OCI-LY7 (cell line): ENCODE data around the gene AKAP5. TPM values are rescaled to one million over a fixed set of nuclear protein-coding genes. Genes with fewer than 3 reads are reported as not detected.

Source experiments
- BruUV-seq: library from RNA; stranded (reverse); fragments of 400-500 nt; replicated peaks from 2 replicates; lab custom pipeline; 2021; lab: Mats Ljungman, UMichigan
- CTCF ChIA-PET: fragments of 300-600 bp; sonication (Branson Sonifier 250); formaldehyde crosslinking; loops from one replicate; lab custom pipeline; 2022; ENCODE audit warnings: antibody characterized with exemption; ENCODE audit not compliant: unreplicated experiment; lab: Charles Lee
- POLR2A ChIA-PET: fragments of 300-600 bp; sonication (Branson Sonifier 250); formaldehyde crosslinking; loops from one replicate; lab custom pipeline; 2022; ENCODE audit warnings: antibody characterized with exemption; lab: Charles Lee
- DNase-seq: peaks from one replicate; pipeline ENCODE4 v3.0.0-alpha.2; 2015; ENCODE audit warnings: low spot score
- H2AFZ ChIP-seq: fragments of 200-600 bp; sonication (generic), shearing (Covaris generic); 2 replicates; pipeline ENCODE4 v1.6.1; 2014; ENCODE audit warnings: mild to moderate bottlenecking, antibody characterized with exemption, low read length, moderate library complexity
- H3K27ac ChIP-seq: fragments of 200-600 bp; sonication (generic); 2 replicates; pipeline ENCODE4 v1.5.1; 2014; ENCODE audit warnings: mixed run types, low read depth, mild to moderate bottlenecking, moderate library complexity, low read length, inconsistent platforms; ENCODE audit not compliant: poor library complexity, severe bottlenecking
- H3K36me3 ChIP-seq: fragments of 200-600 bp; sonication (generic); 2 replicates; pipeline ENCODE4 v1.6.1; 2014; ENCODE audit warnings: mild to moderate bottlenecking, antibody characterized with exemption, low read length, moderate library complexity, mixed read lengths; ENCODE audit not compliant: insufficient read depth
- H3K4me1 ChIP-seq: fragments of 200-600 bp; sonication (generic); 2 replicates; pipeline ENCODE4 v1.5.1; 2014; ENCODE audit warnings: mild to moderate bottlenecking, low read length; ENCODE audit not compliant: insufficient read depth, poor library complexity, severe bottlenecking
- H3K4me2 ChIP-seq: fragments of 200-600 bp; sonication (generic); 2 replicates; pipeline ENCODE4 v1.6.1; 2014; ENCODE audit warnings: mild to moderate bottlenecking, low read length
- H3K4me3 ChIP-seq: fragments of 200-600 bp; sonication (generic); 2 replicates; pipeline ENCODE4 v1.5.1; 2014; ENCODE audit warnings: mild to moderate bottlenecking, low read depth, low read length; ENCODE audit not compliant: poor library complexity, severe bottlenecking
- H3K79me2 ChIP-seq: fragments of 200-600 bp; sonication (generic); 2 replicates; pipeline ENCODE4 v1.6.1; 2016; ENCODE audit warnings: low read depth, mild to moderate bottlenecking, low read length, moderate library complexity, mixed read lengths; ENCODE audit not compliant: insufficient read depth
- H3K9me2 ChIP-seq: fragments of 200-600 bp; sonication (generic); 2 replicates; pipeline ENCODE4 v1.6.1; 2016; ENCODE audit warnings: mild to moderate bottlenecking, low read length, mixed read lengths; ENCODE audit not compliant: insufficient read depth
- H3K9me3 ChIP-seq: fragments of 200-600 bp; sonication (generic); 2 replicates; pipeline ENCODE4 v1.6.1; 2014; ENCODE audit warnings: mild to moderate bottlenecking, mixed run types, low read length, mixed read lengths
- H4K20me1 ChIP-seq: fragments of 200-600 bp; sonication (generic); 2 replicates; pipeline ENCODE4 v1.6.1; 2014; ENCODE audit warnings: mild to moderate bottlenecking, antibody characterized with exemption, low read length, moderate library complexity, mixed read lengths; ENCODE audit not compliant: insufficient read depth
- EZH2phosphoT487 ChIP-seq: fragments of 200-600 bp; sonication (generic); IDR thresholded peaks from 2 replicates; pipeline ENCODE4 v1.6.1; 2018; ENCODE audit warnings: low read depth, borderline replicate concordance, mild to moderate bottlenecking, mixed run types, antibody characterized with exemption, low read length, moderate library complexity, mixed read lengths
- intact Hi-C: fragments of 100-400 bp; cut with micrococcal nuclease; formaldehyde crosslinking; loops from one replicate; pipeline ENCODE4 v1.10.0; 2022; ENCODE audit not compliant: unreplicated experiment
- total RNA-seq, 2 experiments: library from RNA; depleted of rRNA in 1 of 2; stranded (reverse); fragments of >200 nt in 1 of 2; shearing (Covaris generic) in 1 of 2; gene quantifications; 2 replicates each; pipeline ENCODE4 v1.2.3, GENCODE V29; 2014 to 2022
- TF ChIP-seq, protein P1 (sequence below): fragments of 200-600 bp; sonication (generic); conservative IDR thresholded peaks from 2 replicates; pipeline ENCODE4 v1.5.1; 2014; ENCODE audit warnings: mild to moderate bottlenecking, antibody characterized with exemption, low read length, moderate library complexity, mixed read lengths

The AKAP5 gene
- total RNA-seq, 2 experiments from 2014 or later, result 0.57 to 0.92 TPM

DNA sequence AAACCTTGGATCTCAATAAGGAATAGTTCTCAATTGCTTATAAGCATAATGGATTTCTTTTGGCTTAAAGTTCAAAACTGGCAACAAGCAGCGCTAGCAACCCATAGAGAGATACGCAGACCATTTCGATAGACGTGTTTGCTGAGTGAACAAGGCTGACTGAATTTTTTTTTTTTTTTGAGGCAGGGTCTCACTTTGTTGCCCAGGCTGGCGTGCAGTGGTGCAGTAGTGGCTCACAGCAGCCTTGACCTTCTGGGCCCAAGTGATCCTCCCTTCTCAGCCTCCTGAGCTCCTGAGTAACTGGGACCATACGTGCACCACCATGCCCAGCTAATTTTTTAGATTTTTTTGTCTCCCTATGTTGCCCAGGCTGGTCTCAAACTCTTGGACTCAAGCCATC is 1.4 kb upstream of the AKAP5 start:
- Histone ChIP-seq H3K9me3 (no peaks in the 10 kb centered on the region), H4K20me1 (peaks cover 8% of the 10 kb centered on the region; the same call in 1 of the 2 replicates), H3K27ac (peak overlapping the region; percentile 58), H3K4me1 (peaks cover 44% of the 10 kb centered on the region), H3K9me2 (no peaks in the 10 kb centered on the region), H3K4me2 (peak overlapping the region; percentile 78), H2AFZ (no peak overlapping the region), H3K79me2 (no peaks in the 10 kb centered on the region), H3K4me3 (no peak overlapping the region), H3K36me3 (peaks cover 37% of the 10 kb centered on the region)
- no TSS peak for BruUV-seq
- DNase-seq, result no peak
- intact Hi-C loops, result no loop called here
- TF ChIP-seq, protein P1, sequence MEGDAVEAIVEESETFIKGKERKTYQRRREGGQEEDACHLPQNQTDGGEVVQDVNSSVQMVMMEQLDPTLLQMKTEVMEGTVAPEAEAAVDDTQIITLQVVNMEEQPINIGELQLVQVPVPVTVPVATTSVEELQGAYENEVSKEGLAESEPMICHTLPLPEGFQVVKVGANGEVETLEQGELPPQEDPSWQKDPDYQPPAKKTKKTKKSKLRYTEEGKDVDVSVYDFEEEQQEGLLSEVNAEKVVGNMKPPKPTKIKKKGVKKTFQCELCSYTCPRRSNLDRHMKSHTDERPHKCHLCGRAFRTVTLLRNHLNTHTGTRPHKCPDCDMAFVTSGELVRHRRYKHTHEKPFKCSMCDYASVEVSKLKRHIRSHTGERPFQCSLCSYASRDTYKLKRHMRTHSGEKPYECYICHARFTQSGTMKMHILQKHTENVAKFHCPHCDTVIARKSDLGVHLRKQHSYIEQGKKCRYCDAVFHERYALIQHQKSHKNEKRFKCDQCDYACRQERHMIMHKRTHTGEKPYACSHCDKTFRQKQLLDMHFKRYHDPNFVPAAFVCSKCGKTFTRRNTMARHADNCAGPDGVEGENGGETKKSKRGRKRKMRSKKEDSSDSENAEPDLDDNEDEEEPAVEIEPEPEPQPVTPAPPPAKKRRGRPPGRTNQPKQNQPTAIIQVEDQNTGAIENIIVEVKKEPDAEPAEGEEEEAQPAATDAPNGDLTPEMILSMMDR, result no peak
- TF ChIP-seq EZH2phosphoT487, result no peak
- CTCF ChIA-PET, result interaction anchor here (0.6 kb wide), 1 partner anchor 58 kb away, joined by 4 read pairs; no protein-coding TSS in a partner anchor
- POLR2A ChIA-PET, result interaction anchor here (0.7 to 1.8 kb wide), 7 partner anchors 9 to 840 kb away, joined by 3 to 6 read pairs (median 3); no protein-coding TSS in a partner anchor

DNA sequence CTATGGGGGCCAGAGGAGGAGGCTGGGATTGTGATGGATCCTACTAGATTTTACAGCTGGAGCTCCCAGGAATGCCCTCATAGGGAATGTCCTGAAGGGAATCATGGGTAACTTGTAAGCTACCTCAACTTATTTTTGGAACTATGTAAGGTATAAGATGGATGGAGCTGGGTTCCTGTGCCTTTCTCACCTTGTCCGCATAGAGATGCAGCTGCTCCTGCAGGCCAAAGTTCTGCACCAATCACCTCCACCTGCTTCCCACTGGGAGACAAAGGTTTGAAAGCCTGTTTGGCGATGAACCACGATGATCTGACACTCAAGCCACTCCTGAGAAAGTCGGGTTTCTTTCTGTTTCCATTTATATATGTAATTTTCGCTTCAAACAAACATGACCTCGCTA is 648 bp upstream of the AKAP5 start:
- Histone ChIP-seq H3K27ac (no peak overlapping the region), H3K9me2 (no peaks in the 10 kb centered on the region), H4K20me1 (peaks cover 8% of the 10 kb centered on the region; the same call in 1 of the 2 replicates), H3K36me3 (peaks cover 31% of the 10 kb centered on the region), H3K9me3 (no peaks in the 10 kb centered on the region), H3K4me2 (peak overlapping the region; percentile 78), H2AFZ (no peak overlapping the region; the same call in 1 of the 2 replicates), H3K4me3 (peak overlapping the region; percentile 60), H3K4me1 (peaks cover 44% of the 10 kb centered on the region), H3K79me2 (no peaks in the 10 kb centered on the region)
- TF ChIP-seq, protein P1, result no peak
- TF ChIP-seq EZH2phosphoT487, result no peak
- BruUV-seq, result no TSS peak
- ChIA-PET CTCF (no interaction called here), POLR2A (interaction anchor here (0.8 to 1.4 kb wide), 3 partner anchors 13 to 28 kb away, joined by 3 read pairs; no protein-coding TSS in a partner anchor)
- intact Hi-C loops, result loop anchor here (1.0 kb wide), 1 partner anchor 125 kb away; no protein-coding TSS in a partner anchor
- DNase-seq, result no peak

GRCh38 chr14:64465831-64466554 is 694 bp downstream of the AKAP5 start:
- Histone ChIP-seq H3K9me2 (no peaks in the 10 kb centered on the region), H2AFZ (no peak overlapping the region), H3K4me2 (peak overlapping the region; percentile 78), H3K27ac (no peak overlapping the region), H3K36me3 (peaks cover 23% of the 10 kb centered on the region), H3K79me2 (no peaks in the 10 kb centered on the region), H3K9me3 (no peaks in the 10 kb centered on the region), H3K4me3 (peak overlapping the region; percentile 60), H4K20me1 (peaks cover 8% of the 10 kb centered on the region; the same call in 1 of the 2 replicates), H3K4me1 (peaks cover 44% of the 10 kb centered on the region)
- CTCF ChIA-PET, result no interaction called here
- intact Hi-C loops, result loop anchor here (1.0 kb wide), 1 partner anchor 127 kb away; no protein-coding TSS in a partner anchor
- POLR2A ChIA-PET, result interaction anchor here (0.7 to 1.5 kb wide), 2 partner anchors 72 to 78 kb away, joined by 3 to 4 read pairs; partner anchors contain the start of gene MTHFD1
- BruUV-seq, result no TSS peak
- DNase-seq, result no peak
- TF ChIP-seq, protein P1, result no peak
- TF ChIP-seq EZH2phosphoT487, result no peak
